ENCODE data around the gene CD300LF.

Gene CD300LF

DNA sequence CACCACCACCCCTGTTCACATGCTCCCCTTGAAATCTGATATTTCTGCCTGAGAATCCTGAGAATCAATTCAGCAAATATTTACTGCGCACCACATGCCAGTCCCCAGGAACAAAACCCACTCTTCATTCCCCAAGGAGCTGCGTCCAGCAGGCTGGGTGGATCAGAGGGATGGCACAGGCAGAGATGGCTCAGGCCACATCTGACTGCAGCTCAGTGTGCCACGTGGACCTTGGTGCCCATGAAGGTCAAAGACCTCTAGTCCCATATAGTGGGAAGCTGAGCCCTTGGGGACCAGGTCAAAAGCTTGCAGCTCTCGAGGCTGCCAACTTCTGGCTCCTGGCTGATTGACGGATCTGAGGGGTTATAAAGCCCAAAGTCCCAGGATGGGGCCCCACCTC lies 31.8 kb downstream of the CD300LF start:
- no peaks in the 10 kb centered on the region for H3K27me3 ChIP-seq (ENCODE audit: low read length)
- H3K36me3 ChIP-seq (ENCODE audit: low read length): no peaks in the 10 kb centered on the region
- no peaks in the 10 kb centered on the region for H4K20me1 ChIP-seq (ENCODE audit: low read depth, low read length)
- no peaks in the 10 kb centered on the region for H3K9me3 ChIP-seq (ENCODE audit: insufficient read depth, low read length)
- H3K4me2 ChIP-seq (ENCODE audit: low read depth, low read length, poor library complexity, severe bottlenecking): no peak overlapping the region
- TF ChIP-seq CTCF (IDR thresholded peaks at IDR 0.05; ENCODE audit: insufficient read depth, low read length, poor library complexity, severe bottlenecking) (no peak), EZH2phosphoT487 (conservative IDR thresholded peaks at IDR 0.05; ENCODE audit: low read length) (no peak)
- H3K9ac ChIP-seq (ENCODE audit: low read length): no peak overlapping the region
- H3K9me2 ChIP-seq (replicated peaks; ENCODE audit: insufficient read depth, low read length): no peaks in the 10 kb centered on the region
- no peak overlapping the region for H3K4me3 ChIP-seq (ENCODE audit: insufficient read depth, low read length, poor library complexity, severe bottlenecking)
- H3K79me2 ChIP-seq (ENCODE audit: insufficient read depth, low read length): no peaks in the 10 kb centered on the region
- no peak overlapping the region for H2AFZ ChIP-seq (ENCODE audit: low read depth, low read length, severe bottlenecking)
- no peak overlapping the region for H3K27ac ChIP-seq (ENCODE audit: low read depth, low read length)
- H3F3A ChIP-seq (ENCODE audit: insufficient read depth): no peaks in the 10 kb centered on the region

- TF ChIP-seq CTCF (IDR thresholded peaks at IDR 0.05; ENCODE audit: insufficient read depth, low read length, poor library complexity, severe bottlenecking) (no peak), EZH2phosphoT487 (conservative IDR thresholded peaks at IDR 0.05; ENCODE audit: low read length) (no peak)
- Histone ChIP-seq H2AFZ (ENCODE audit: low read depth, low read length, severe bottlenecking) (no peak overlapping the region), H4K20me1 (ENCODE audit: low read depth, low read length) (no peaks in the 10 kb centered on the region), H3K9ac (ENCODE audit: low read length) (no peak overlapping the region), H3K79me2 (ENCODE audit: insufficient read depth, low read length) (no peaks in the 10 kb centered on the region), H3K4me2 (ENCODE audit: low read depth, low read length, poor library complexity, severe bottlenecking) (no peak overlapping the region), H3K4me3 (ENCODE audit: insufficient read depth, low read length, poor library complexity, severe bottlenecking) (no peak overlapping the region), H3K27ac (ENCODE audit: low read depth, low read length) (no peak overlapping the region), H3K36me3 (ENCODE audit: low read length) (no peaks in the 10 kb centered on the region), H3K9me2 (replicated peaks; ENCODE audit: insufficient read depth, low read length) (no peaks in the 10 kb centered on the region), H3K27me3 (ENCODE audit: low read length) (no peaks in the 10 kb centered on the region), H3F3A (ENCODE audit: insufficient read depth) (no peaks in the 10 kb centered on the region), H3K9me3 (ENCODE audit: insufficient read depth, low read length) (no peaks in the 10 kb centered on the region)
These were observed 32.5 kb downstream of the CD300LF start for GRCh38 chr17:74680213-74680612.

- no peak for TF ChIP-seq EZH2phosphoT487 (conservative IDR thresholded peaks at IDR 0.05; ENCODE audit: low read length)
- TF ChIP-seq CTCF (IDR thresholded peaks at IDR 0.05; ENCODE audit: insufficient read depth, low read length, poor library complexity, severe bottlenecking): no peak
- H3K4me2 ChIP-seq (ENCODE audit: low read depth, low read length, poor library complexity, severe bottlenecking): no peak overlapping the region
- H3K9me2 ChIP-seq (replicated peaks; ENCODE audit: insufficient read depth, low read length): no peaks in the 10 kb centered on the region
- H3K27ac ChIP-seq (ENCODE audit: low read depth, low read length): no peak overlapping the region
- H4K20me1 ChIP-seq (ENCODE audit: low read depth, low read length): no peaks in the 10 kb centered on the region
- no peaks in the 10 kb centered on the region for H3K36me3 ChIP-seq (ENCODE audit: low read length)
- no peak overlapping the region for H3K4me3 ChIP-seq (ENCODE audit: insufficient read depth, low read length, poor library complexity, severe bottlenecking)
- no peaks in the 10 kb centered on the region for H3K9me3 ChIP-seq (ENCODE audit: insufficient read depth, low read length)
- H2AFZ ChIP-seq (ENCODE audit: low read depth, low read length, severe bottlenecking): no peak overlapping the region
- H3K27me3 ChIP-seq (ENCODE audit: low read length): no peaks in the 10 kb centered on the region
- no peak overlapping the region for H3K9ac ChIP-seq (ENCODE audit: low read length)
- H3F3A ChIP-seq (ENCODE audit: insufficient read depth): no peaks in the 10 kb centered on the region
- no peaks in the 10 kb centered on the region for H3K79me2 ChIP-seq (ENCODE audit: insufficient read depth, low read length)
These were observed 33.3 kb downstream of the CD300LF start for GRCh38 chr17:74679374-74679773.

All from SU-DHL-6 (cell line).